PC-3 (cell line): ENCODE results near the gene DYNC2I2. TPM values are rescaled to one million over a fixed set of nuclear protein-coding genes. Genes with fewer than 3 reads are reported as not detected.

ENCODE experiments used
- ATAC-seq: fragments of 200-7000 bp; cut with Tn5 transposase; 2 replicates; pipeline ENCODE4 v1.9.1; 2020; ENCODE audit warnings: mild to moderate bottlenecking, moderate library complexity
- BruUV-seq: library from RNA; stranded (reverse); fragments of 400-500 nt; replicated peaks from 2 replicates; lab custom pipeline; 2021; lab: Mats Ljungman, UMichigan
- CTCF ChIA-PET: fragments of 300-600 bp; sonication (Branson Sonifier 250); formaldehyde crosslinking; loops from one replicate; lab custom pipeline; 2022; ENCODE audit warnings: antibody characterized with exemption; lab: Charles Lee
- POLR2A ChIA-PET: fragments of 300-600 bp; sonication (Branson Sonifier 250); formaldehyde crosslinking; loops from one replicate; lab custom pipeline; 2022; ENCODE audit warnings: antibody characterized with exemption; ENCODE audit not compliant: unreplicated experiment; lab: Charles Lee
- DNase-seq: peaks from one replicate; pipeline ENCODE4 v3.0.0-alpha.2; 2015
- H2AFZ ChIP-seq: fragments of 300-600 bp; sonication (generic); 2 replicates; pipeline ENCODE4 v1.6.0; 2016; ENCODE audit warnings: antibody characterized with exemption, low read length
- H3F3A ChIP-seq: fragments of 300-600 bp; sonication (generic); one replicate; pipeline ENCODE4 v1.6.0; 2017; ENCODE audit warnings: antibody characterized with exemption, low read length, control low read depth, mild to moderate bottlenecking; ENCODE audit not compliant: unreplicated experiment
- H3K27ac ChIP-seq: fragments of 300-600 bp; sonication (generic); 2 replicates; pipeline ENCODE4 v1.5.1; 2016; ENCODE audit warnings: mild to moderate bottlenecking, low read length
- H3K27me3 ChIP-seq: fragments of 300-600 bp; sonication (generic); 2 replicates; pipeline ENCODE4 v1.6.1; 2016; ENCODE audit warnings: low read length, mixed read lengths
- H3K36me3 ChIP-seq: fragments of 300-600 bp; sonication (generic); 2 replicates; pipeline ENCODE4 v1.6.1; 2016; ENCODE audit warnings: low read depth, mixed run types, low read length, mixed read lengths
- H3K4me1 ChIP-seq: fragments of 300-600 bp; sonication (generic); 2 replicates; pipeline ENCODE4 v1.5.1; 2016; ENCODE audit warnings: low read length; ENCODE audit not compliant: insufficient read depth
- H3K4me2 ChIP-seq: fragments of 300-600 bp; sonication (generic); 2 replicates; pipeline ENCODE4 v1.6.0; 2016; ENCODE audit warnings: low read length
- H3K4me3 ChIP-seq: fragments of 300-600 bp; sonication (generic); 2 replicates; pipeline ENCODE4 v1.5.1; 2016; ENCODE audit warnings: mild to moderate bottlenecking, low read length, mixed read lengths
- H3K79me2 ChIP-seq: fragments of 300-600 bp; sonication (generic); 2 replicates; pipeline ENCODE4 v1.6.1; 2017; ENCODE audit warnings: low read length, mixed read lengths
- H3K9ac ChIP-seq: fragments of 300-600 bp; sonication (generic); 2 replicates; pipeline ENCODE4 v1.6.0; 2016; ENCODE audit warnings: mild to moderate bottlenecking, low read length
- H3K9me2 ChIP-seq: fragments of 300-600 bp; sonication (generic); replicated peaks from 2 replicates; pipeline ENCODE4 v1.6.1; 2016; ENCODE audit warnings: mixed run types, low read length, mixed read lengths
- H3K9me3 ChIP-seq: fragments of 300-600 bp; sonication (generic); 2 replicates; pipeline ENCODE4 v1.6.1; 2016; ENCODE audit warnings: low read length, mixed read lengths
- H4K20me1 ChIP-seq: fragments of 300-600 bp; sonication (generic); 2 replicates; pipeline ENCODE4 v1.6.1; 2016; ENCODE audit warnings: low read length, mixed read lengths
- EZH2 ChIP-seq: fragments of 300-600 bp; sonication (generic); IDR thresholded peaks from one replicate; pipeline ENCODE4 v1.6.1; 2017; ENCODE audit warnings: antibody characterized with exemption, mild to moderate bottlenecking, low read length; ENCODE audit not compliant: unreplicated experiment
- EZH2phosphoT487 ChIP-seq: fragments of 300-600 bp; sonication (generic); IDR thresholded peaks from 2 replicates; pipeline ENCODE4 v1.6.1; 2018; ENCODE audit warnings: mild to moderate bottlenecking, antibody characterized with exemption, low read length, borderline replicate concordance
- intact Hi-C: fragments of 100-400 bp; cut with micrococcal nuclease; formaldehyde crosslinking; loops from 2 replicates; pipeline ENCODE4 v1.9.0; 2023
- total RNA-seq: library from RNA; depleted of rRNA; stranded (reverse); fragments of >200 nt; gene quantifications from 2 replicates; pipeline ENCODE4 v1.2.3, GENCODE V29; 2014
- TF ChIP-seq, protein P1 (sequence below): fragments of 300-600 bp; sonication (generic); conservative IDR thresholded peaks from 2 replicates; pipeline ENCODE4 v1.5.1; 2017; ENCODE audit warnings: antibody characterized with exemption, low read depth, mild to moderate bottlenecking, low read length

The DYNC2I2 gene
- total RNA-seq, 1 experiment from 2014 or later, result 196 TPM

DNA sequence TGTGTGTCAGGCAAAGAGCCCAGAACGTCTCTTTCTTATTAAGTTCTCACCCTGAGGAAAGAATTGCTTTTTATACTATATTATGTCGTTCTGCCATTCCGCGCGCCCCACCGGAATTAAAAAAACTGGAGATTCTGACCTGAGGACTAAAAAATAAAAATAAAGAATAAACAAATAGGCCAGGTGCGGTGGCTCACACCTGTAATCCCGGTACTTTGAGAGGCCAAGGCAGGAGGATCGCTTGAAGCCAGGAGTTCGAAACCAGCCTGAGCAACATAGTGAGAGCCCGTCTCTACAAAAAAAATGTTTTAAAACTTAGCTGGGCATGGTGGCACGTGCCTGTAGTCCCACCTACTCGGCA, 677 bp upstream of the DYNC2I2 start:
- Histone ChIP-seq H4K20me1 (no peaks in the 10 kb centered on the region), H2AFZ (peak overlapping the region; percentile 91), H3K27me3 (no peaks in the 10 kb centered on the region), H3K9ac (peak overlapping the region; percentile 96), H3K27ac (peak overlapping the region; percentile 96), H3K36me3 (no peaks in the 10 kb centered on the region), H3K4me2 (peak overlapping the region; percentile 87), H3K4me3 (peak overlapping the region; percentile 87; the same call in 1 of the 2 replicates), H3K9me3 (no peaks in the 10 kb centered on the region), H3F3A (no peaks in the 10 kb centered on the region), H3K9me2 (no peaks in the 10 kb centered on the region), H3K79me2 (peaks cover 19% of the 10 kb centered on the region), H3K4me1 (peaks cover 3% of the 10 kb centered on the region)
- TF ChIP-seq, protein P1, sequence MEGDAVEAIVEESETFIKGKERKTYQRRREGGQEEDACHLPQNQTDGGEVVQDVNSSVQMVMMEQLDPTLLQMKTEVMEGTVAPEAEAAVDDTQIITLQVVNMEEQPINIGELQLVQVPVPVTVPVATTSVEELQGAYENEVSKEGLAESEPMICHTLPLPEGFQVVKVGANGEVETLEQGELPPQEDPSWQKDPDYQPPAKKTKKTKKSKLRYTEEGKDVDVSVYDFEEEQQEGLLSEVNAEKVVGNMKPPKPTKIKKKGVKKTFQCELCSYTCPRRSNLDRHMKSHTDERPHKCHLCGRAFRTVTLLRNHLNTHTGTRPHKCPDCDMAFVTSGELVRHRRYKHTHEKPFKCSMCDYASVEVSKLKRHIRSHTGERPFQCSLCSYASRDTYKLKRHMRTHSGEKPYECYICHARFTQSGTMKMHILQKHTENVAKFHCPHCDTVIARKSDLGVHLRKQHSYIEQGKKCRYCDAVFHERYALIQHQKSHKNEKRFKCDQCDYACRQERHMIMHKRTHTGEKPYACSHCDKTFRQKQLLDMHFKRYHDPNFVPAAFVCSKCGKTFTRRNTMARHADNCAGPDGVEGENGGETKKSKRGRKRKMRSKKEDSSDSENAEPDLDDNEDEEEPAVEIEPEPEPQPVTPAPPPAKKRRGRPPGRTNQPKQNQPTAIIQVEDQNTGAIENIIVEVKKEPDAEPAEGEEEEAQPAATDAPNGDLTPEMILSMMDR, result no peak
- no peak for TF ChIP-seq EZH2phosphoT487
- no peak for TF ChIP-seq EZH2
- CTCF ChIA-PET, result no interaction called here
- no peak for ATAC-seq
- intact Hi-C loops, result loop anchor here (2.0 kb wide), 1 partner anchor 27 kb away; no protein-coding TSS in a partner anchor
- POLR2A ChIA-PET, result no interaction called here
- DNase-seq, result no peak
- no TSS peak for BruUV-seq

DNA sequence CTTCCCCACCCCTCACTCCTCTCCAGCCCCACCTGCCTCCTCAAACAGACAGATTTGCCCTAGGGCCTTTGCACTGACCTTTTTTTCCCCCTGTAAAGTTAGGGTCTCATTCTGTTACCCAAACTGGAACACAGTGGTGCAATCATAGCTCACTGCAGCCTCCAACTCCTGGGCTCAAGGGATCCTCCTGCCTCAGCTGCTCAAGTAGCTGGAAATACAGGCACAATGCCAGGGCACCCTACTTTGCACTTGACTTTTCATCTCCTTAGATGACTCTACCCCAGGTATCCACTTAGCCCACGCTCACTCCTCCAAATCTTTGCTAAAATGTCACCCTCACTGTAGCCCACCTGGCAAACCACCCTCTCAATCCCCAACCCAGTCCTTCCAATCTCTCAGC, 2.2 kb downstream of the DYNC2I2 start:
- peak overlapping the region; percentile 59; the same call in 1 of the 2 replicates for H3K4me2 ChIP-seq
- ATAC-seq (no peak), DNase-seq (no peak)
- ChIA-PET POLR2A (no interaction called here), CTCF (no interaction called here)
- H3K4me1 ChIP-seq, result peaks cover 3% of the 10 kb centered on the region
- no peak overlapping the region for H2AFZ ChIP-seq
- H3K9ac ChIP-seq, result no peak overlapping the region
- TF ChIP-seq EZH2 (no peak), EZH2phosphoT487 (no peak)
- TF ChIP-seq, protein P1, result no peak
- no peaks in the 10 kb centered on the region for H3K9me3 ChIP-seq
- H3K27me3 ChIP-seq, result no peaks in the 10 kb centered on the region
- peaks cover 19% of the 10 kb centered on the region for H3K79me2 ChIP-seq
- intact Hi-C loops, result no loop called here
- H3K4me3 ChIP-seq, result peak overlapping the region; percentile 37; the same call in 1 of the 2 replicates
- no peak overlapping the region for H3K27ac ChIP-seq
- no peaks in the 10 kb centered on the region for H3K36me3 ChIP-seq
- H4K20me1 ChIP-seq, result no peaks in the 10 kb centered on the region
- BruUV-seq, result no TSS peak
- H3F3A ChIP-seq, result no peaks in the 10 kb centered on the region
- H3K9me2 ChIP-seq, result no peaks in the 10 kb centered on the region

DNA sequence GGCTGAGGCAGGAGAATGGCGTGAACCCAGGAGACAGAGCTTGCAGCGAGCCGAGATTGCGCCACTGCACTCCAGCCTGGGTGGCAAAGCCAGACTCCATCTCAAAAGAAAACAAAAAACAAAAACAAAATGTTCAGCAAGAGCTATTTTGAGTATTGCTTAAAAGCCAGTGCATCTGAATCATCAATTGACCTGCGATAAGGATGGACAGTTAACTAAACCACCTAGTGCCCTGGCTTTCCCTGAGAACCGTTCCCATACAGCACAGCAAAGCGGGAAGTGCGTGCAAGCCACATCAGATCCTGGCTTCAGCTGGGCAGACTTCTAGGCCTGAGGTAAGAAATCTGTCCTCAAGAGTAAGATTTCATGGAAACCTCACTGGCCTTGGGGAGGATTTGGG, 2.7 kb downstream of the DYNC2I2 start:
- intact Hi-C loops, result no loop called here
- H3K4me2 ChIP-seq, result no peak overlapping the region; the same call in 1 of the 2 replicates
- H3K36me3 ChIP-seq, result no peaks in the 10 kb centered on the region
- DNase-seq (no peak), ATAC-seq (no peak)
- H3F3A ChIP-seq, result no peaks in the 10 kb centered on the region
- H3K4me3 ChIP-seq, result no peak overlapping the region
- no peaks in the 10 kb centered on the region for H3K27me3 ChIP-seq
- TF ChIP-seq EZH2phosphoT487 (no peak), EZH2 (no peak)
- TF ChIP-seq, protein P1, result no peak
- peaks cover 3% of the 10 kb centered on the region for H3K4me1 ChIP-seq
- ChIA-PET CTCF (no interaction called here), POLR2A (no interaction called here)
- no peak overlapping the region for H2AFZ ChIP-seq
- H4K20me1 ChIP-seq, result no peaks in the 10 kb centered on the region
- H3K9ac ChIP-seq, result no peak overlapping the region
- no peaks in the 10 kb centered on the region for H3K9me3 ChIP-seq
- BruUV-seq, result no TSS peak
- no peak overlapping the region for H3K27ac ChIP-seq
- H3K79me2 ChIP-seq, result peaks cover 22% of the 10 kb centered on the region
- H3K9me2 ChIP-seq, result no peaks in the 10 kb centered on the region
